ENCODE data around the gene NMB.

NMB gene

GRCh38 chr15:84668221-84668982 is 10.4 kb upstream of the NMB start:
- CTCF ChIA-PET: interaction anchor here (1.0 to 1.4 kb wide), 2 partner anchors 13 to 260 kb away, joined by 3 read pairs; no protein-coding TSS in a partner anchor
- POLR2A ChIA-PET: no interaction called here
- DNase-seq (ENCODE audit: extremely low spot score): no peak
- TF ChIP-seq ELF4 (IDR thresholded peaks at IDR 0.05) (no peak), FOXK2 (IDR thresholded peaks at IDR 0.05) (no peak), ARNT (IDR thresholded peaks at IDR 0.05) (no peak), NFRKB (IDR thresholded peaks at IDR 0.05) (no peak), PKNOX1 (IDR thresholded peaks at IDR 0.05) (no peak), FOXA1 (IDR thresholded peaks at IDR 0.05) (no peak), SP1 (IDR thresholded peaks at IDR 0.05) (no peak), BHLHE40 (IDR thresholded peaks at IDR 0.05; ENCODE audit: borderline replicate concordance) (no peak), LEF1 (IDR thresholded peaks at IDR 0.05; ENCODE audit: borderline replicate concordance) (no peak), CTBP1 (IDR thresholded peaks at IDR 0.05; ENCODE audit: borderline replicate concordance) (no peak), TARDBP (IDR thresholded peaks at IDR 0.05) (no peak), FOXM1 (IDR thresholded peaks at IDR 0.05; ENCODE audit: borderline replicate concordance) (no peak), SUZ12 (IDR thresholded peaks at IDR 0.05) (no peak), L3MBTL2 (conservative IDR thresholded peaks at IDR 0.05) (no peak), HDGF (IDR thresholded peaks at IDR 0.05; ENCODE audit: borderline replicate concordance) (no peak), ZNF384 (IDR thresholded peaks at IDR 0.05) (no peak)

GRCh38 chr15:84666373-84666772 is 8.4 kb upstream of the NMB start:
- ChIA-PET CTCF (no interaction called here), POLR2A (no interaction called here)
- DNase-seq (ENCODE audit: extremely low spot score): no peak
- TF ChIP-seq PKNOX1 (IDR thresholded peaks at IDR 0.05) (no peak), CTBP1 (IDR thresholded peaks at IDR 0.05; ENCODE audit: borderline replicate concordance) (no peak), HDGF (IDR thresholded peaks at IDR 0.05; ENCODE audit: borderline replicate concordance) (no peak), FOXA1 (IDR thresholded peaks at IDR 0.05) (no peak), LEF1 (IDR thresholded peaks at IDR 0.05; ENCODE audit: borderline replicate concordance) (no peak), ZNF384 (IDR thresholded peaks at IDR 0.05) (no peak), SUZ12 (IDR thresholded peaks at IDR 0.05) (no peak), ELF4 (IDR thresholded peaks at IDR 0.05) (no peak), L3MBTL2 (conservative IDR thresholded peaks at IDR 0.05) (no peak), ARNT (IDR thresholded peaks at IDR 0.05) (no peak), BHLHE40 (IDR thresholded peaks at IDR 0.05; ENCODE audit: borderline replicate concordance) (no peak), NFRKB (IDR thresholded peaks at IDR 0.05) (no peak), FOXK2 (IDR thresholded peaks at IDR 0.05) (no peak), SP1 (IDR thresholded peaks at IDR 0.05) (no peak), FOXM1 (IDR thresholded peaks at IDR 0.05; ENCODE audit: borderline replicate concordance) (no peak), TARDBP (IDR thresholded peaks at IDR 0.05) (no peak)

GRCh38 chr15:84661001-84661400 is 3.0 kb upstream of the NMB start:
- DNase-seq (ENCODE audit: extremely low spot score): no peak
- ChIA-PET POLR2A (interaction anchor here (2.6 kb wide), 1 partner anchor 55 kb away, joined by 10 read pairs; the partner anchor contains the start of gene SEC11A), CTCF (interaction anchor here (0.9 kb wide), 1 partner anchor 217 kb away, joined by 3 read pairs; no protein-coding TSS in a partner anchor)
- TF ChIP-seq FOXK2 (IDR thresholded peaks at IDR 0.05) (no peak), L3MBTL2 (conservative IDR thresholded peaks at IDR 0.05) (no peak), FOXM1 (IDR thresholded peaks at IDR 0.05; ENCODE audit: borderline replicate concordance) (no peak), HDGF (IDR thresholded peaks at IDR 0.05; ENCODE audit: borderline replicate concordance) (no peak), SUZ12 (IDR thresholded peaks at IDR 0.05) (no peak), NFRKB (IDR thresholded peaks at IDR 0.05) (no peak)

GRCh38 chr15:84659904-84660781 is 2.1 kb upstream of the NMB start:
- DNase-seq (ENCODE audit: extremely low spot score): no peak
- ChIA-PET POLR2A (interaction anchor here (0.6 to 2.6 kb wide), 3 partner anchors 28 to 59 kb away, joined by 3 to 10 read pairs (median 4); partner anchors contain the start of gene SEC11A), CTCF (interaction anchor here (0.6 to 1.2 kb wide), 4 partner anchors 17 to 218 kb away, joined by 3 to 5 read pairs (median 3); no protein-coding TSS in a partner anchor)
- TF ChIP-seq ELF4 (IDR thresholded peaks at IDR 0.05) (no peak), NFRKB (IDR thresholded peaks at IDR 0.05) (no peak), SUZ12 (IDR thresholded peaks at IDR 0.05) (no peak), ZNF384 (IDR thresholded peaks at IDR 0.05) (no peak), FOXM1 (IDR thresholded peaks at IDR 0.05; ENCODE audit: borderline replicate concordance) (no peak), TARDBP (IDR thresholded peaks at IDR 0.05) (no peak), SP1 (IDR thresholded peaks at IDR 0.05) (no peak), LEF1 (IDR thresholded peaks at IDR 0.05; ENCODE audit: borderline replicate concordance) (no peak), BHLHE40 (IDR thresholded peaks at IDR 0.05; ENCODE audit: borderline replicate concordance) (no peak), HDGF (IDR thresholded peaks at IDR 0.05; ENCODE audit: borderline replicate concordance) (no peak), FOXA1 (IDR thresholded peaks at IDR 0.05) (no peak), FOXK2 (IDR thresholded peaks at IDR 0.05) (no peak), CTBP1 (IDR thresholded peaks at IDR 0.05; ENCODE audit: borderline replicate concordance) (no peak)

GRCh38 chr15:84658788-84659411 is 901 bp upstream of the NMB start:
- CTCF ChIA-PET: interaction anchor here (0.5 to 0.9 kb wide), 4 partner anchors 10 to 1033 kb away, joined by 3 read pairs; no protein-coding TSS in a partner anchor
- no peak for TF ChIP-seq NFRKB (IDR thresholded peaks at IDR 0.05)
- TF ChIP-seq TARDBP (IDR thresholded peaks at IDR 0.05): no peak
- no peak for TF ChIP-seq L3MBTL2 (conservative IDR thresholded peaks at IDR 0.05)
- no peak for TF ChIP-seq PKNOX1 (IDR thresholded peaks at IDR 0.05)
- TF ChIP-seq FOXK2 (IDR thresholded peaks at IDR 0.05): no peak
- no peak for TF ChIP-seq ELF4 (IDR thresholded peaks at IDR 0.05)
- TF ChIP-seq HDGF (IDR thresholded peaks at IDR 0.05; ENCODE audit: borderline replicate concordance): no peak
- TF ChIP-seq ZNF384 (IDR thresholded peaks at IDR 0.05): no peak
- TF ChIP-seq BHLHE40 (IDR thresholded peaks at IDR 0.05; ENCODE audit: borderline replicate concordance): no peak
- no peak for TF ChIP-seq CTBP1 (IDR thresholded peaks at IDR 0.05; ENCODE audit: borderline replicate concordance)
- TF ChIP-seq FOXA1 (IDR thresholded peaks at IDR 0.05): no peak
- TF ChIP-seq FOXM1 (IDR thresholded peaks at IDR 0.05; ENCODE audit: borderline replicate concordance): no peak
- TF ChIP-seq LEF1 (IDR thresholded peaks at IDR 0.05; ENCODE audit: borderline replicate concordance): no peak
- no peak for TF ChIP-seq SP1 (IDR thresholded peaks at IDR 0.05)
- TF ChIP-seq ARNT (IDR thresholded peaks at IDR 0.05): no peak
- TF ChIP-seq SUZ12 (IDR thresholded peaks at IDR 0.05): no peak
- DNase-seq (ENCODE audit: extremely low spot score): no peak
- POLR2A ChIA-PET: interaction anchor here (0.6 to 2.6 kb wide), 3 partner anchors 15 to 57 kb away, joined by 3 to 10 read pairs (median 4); partner anchors contain the start of gene SEC11A

Data from HEK293T (cell line).